ENCODE measurements around the gene GCSAM. TPM values are rescaled to one million over a fixed set of nuclear protein-coding genes. Genes with fewer than 3 reads are reported as not detected.

The GCSAM gene
- total RNA-seq, 1 donor from 2014 or later: 0.67 TPM

Small RNA genes lying within 50 kb of the gene (microRNA-seq; reads per million reads assigned to microRNA genes)
- gene MIR567: not detected

Other genes starting within 250 kb of the GCSAM start
- 26.4 to 30.2 TPM (median 30.0 TPM) in 3 replicates for gene ABHD10, start 154.2 kb downstream of the GCSAM start, total RNA-seq
- gene TAGLN3, start 134.3 kb downstream of the GCSAM start, total RNA-seq: 0.60 to 1.8 TPM (median 1.4 TPM) in 3 replicates
- not detected in 3 replicates for gene TMPRSS7, start 98.5 kb downstream of the GCSAM start, total RNA-seq
- 4.2 to 4.7 TPM (median 4.5 TPM) in 3 replicates for gene C3orf52, start 46.9 kb downstream of the GCSAM start, total RNA-seq
- 0.69 to 1.6 TPM (median 0.69 TPM) in 3 replicates for gene SLC9C1, start 161.0 kb upstream of the GCSAM start, total RNA-seq
- 25.7 to 26.6 TPM (median 25.9 TPM) in 3 replicates for gene CD200, start 199.9 kb upstream of the GCSAM start, total RNA-seq

Data from mesothelial cell of epicardium (in vitro differentiated cells).